Fibroblast of lung (primary cell): ENCODE data around the gene TMCO6. TPM values are rescaled to one million over a fixed set of nuclear protein-coding genes. Genes with fewer than 3 reads are reported as not detected.

Source experiments
- DNase-seq, 2 donors: peaks; one replicate each; pipeline versions ENCODE4 v3.0.0 to v3.0.0-alpha.2; 2010; ENCODE audit warnings: low read depth in 2 of 2
- H2AFZ ChIP-seq: 2 replicates; pipeline ENCODE4 v1.5.1; 2012; ENCODE audit warnings: low read length, control low read depth, inconsistent platforms
- H3K27ac ChIP-seq: 2 replicates; pipeline ENCODE4 v1.5.1; 2011; ENCODE audit warnings: low read length, control low read depth; ENCODE audit not compliant: insufficient read depth
- H3K27me3 ChIP-seq: 2 replicates; pipeline ENCODE4 v1.5.1; 2011; ENCODE audit warnings: mild to moderate bottlenecking, low read length; ENCODE audit not compliant: control insufficient read depth, insufficient read depth
- H3K36me3 ChIP-seq: 2 replicates; pipeline ENCODE4 v1.5.1; 2011; ENCODE audit warnings: low read length; ENCODE audit not compliant: control insufficient read depth, insufficient read depth
- H3K4me1 ChIP-seq: 2 replicates; pipeline ENCODE4 v1.5.1; 2011; ENCODE audit warnings: low read length; ENCODE audit not compliant: control insufficient read depth, insufficient read depth; ENCODE audit errors: extremely low read depth
- H3K4me2 ChIP-seq: 2 replicates; pipeline ENCODE4 v1.5.1; 2011; ENCODE audit warnings: low read length, control low read depth; ENCODE audit not compliant: insufficient read depth; ENCODE audit errors: extremely low read depth
- H3K4me3 ChIP-seq, 4 experiments: fragments of 200-600 bp in 1 of 4; sonication (generic) in 1 of 4; replicated peaks in 1 of 4; 2 replicates each; pipeline ENCODE4 v1.5.1; 2011 to 2016; ENCODE audit warnings: low read length in 4 of 4, low read depth in 3 of 4, mild to moderate bottlenecking in 3 of 4, control low read depth in 2 of 4, inconsistent platforms in 1 of 4, mixed read lengths in 1 of 4; ENCODE audit not compliant: insufficient read depth in 1 of 4; ENCODE audit errors: control extremely low read depth in 1 of 4
- H3K79me2 ChIP-seq: 2 replicates; pipeline ENCODE4 v1.5.1; 2012; ENCODE audit warnings: mild to moderate bottlenecking, low read length, inconsistent platforms; ENCODE audit not compliant: control insufficient read depth, insufficient read depth
- H3K9ac ChIP-seq: 2 replicates; pipeline ENCODE4 v1.5.1; 2011; ENCODE audit warnings: mild to moderate bottlenecking, low read length, control low read depth; ENCODE audit not compliant: insufficient read depth
- H3K9me3 ChIP-seq: 2 replicates; pipeline ENCODE4 v1.5.1; 2012; ENCODE audit warnings: low read depth, low read length; ENCODE audit not compliant: control insufficient read depth, insufficient read depth
- H4K20me1 ChIP-seq: 2 replicates; pipeline ENCODE4 v1.5.1; 2011; ENCODE audit warnings: low read length; ENCODE audit not compliant: control insufficient read depth, insufficient read depth; ENCODE audit errors: extremely low read depth
- CTCF ChIP-seq, 2 donors: IDR thresholded peaks in 1 of 2; conservative IDR thresholded peaks in 1 of 2; 1 replicate in 1 of 2; 2 replicates in 1 of 2; pipeline ENCODE4 v1.5.1; 2011 to 2012; ENCODE audit warnings: low read length in 2 of 2, control low read depth in 1 of 2, inconsistent platforms in 1 of 2, low read depth in 1 of 2, mild to moderate bottlenecking in 1 of 2
- EZH2 ChIP-seq: IDR thresholded peaks from 2 replicates; pipeline ENCODE4 v1.5.1; 2012; ENCODE audit warnings: low read length, control low read depth, mild to moderate bottlenecking; ENCODE audit errors: missing control alignments
- polyA plus RNA-seq, 2 donors: library from polyadenylated mRNA; depleted of rRNA in 1 of 2; stranded (reverse) in 1 of 2; unstranded in 1 of 2; fragments of >200 nt; gene quantifications; 2 replicates each; pipeline ENCODE4 v1.2.1, GENCODE V29; 2011 to 2012; ENCODE audit warnings: missing spikeins in 1 of 2
- total RNA-seq: library from RNA; depleted of rRNA; stranded (reverse); fragments of >200 nt; gene quantifications from 2 replicates; pipeline ENCODE4 v1.2.1, GENCODE V29; 2014

TMCO6 gene
- total and polyA plus RNA-seq, 2 donors (not counting 1 experiment from before 2014, with no cell fraction given), result 7.6 to 18.0 TPM

GRCh38 chr5:140633501-140633900 lies 5.8 kb upstream of the TMCO6 start:
- TF ChIP-seq CTCF (conservative IDR thresholded peaks at IDR 0.05 in 1 of 2, IDR thresholded peaks at IDR 0.05 in 1 of 2; ENCODE audit: low read depth in 1 of 2, low read length in 2 of 2), result no peak
- no peak for TF ChIP-seq EZH2
- H3K4me1 ChIP-seq, result peaks cover 2% of the 10 kb centered on the region
- H2AFZ ChIP-seq, result peak overlapping the region; percentile 98
- no peaks in the 10 kb centered on the region for H3K79me2 ChIP-seq
- no peak overlapping the region for H3K9ac ChIP-seq
- H3K27me3 ChIP-seq, result no peaks in the 10 kb centered on the region
- no peaks in the 10 kb centered on the region for H3K36me3 ChIP-seq
- peak overlapping the region; percentile 98 for H3K4me2 ChIP-seq
- no peak overlapping the region for H3K27ac ChIP-seq
- no peaks in the 10 kb centered on the region for H3K9me3 ChIP-seq
- H3K4me3 ChIP-seq, result no peak overlapping the region
- no peak for DNase-seq
- no peaks in the 10 kb centered on the region for H4K20me1 ChIP-seq

- no peaks in the 10 kb centered on the region for H4K20me1 ChIP-seq
- no peak overlapping the region for H3K4me2 ChIP-seq
- H3K27me3 ChIP-seq, result no peaks in the 10 kb centered on the region
- H3K9ac ChIP-seq, result no peak overlapping the region
- peaks cover 2% of the 10 kb centered on the region for H3K4me1 ChIP-seq
- H3K9me3 ChIP-seq, result no peaks in the 10 kb centered on the region
- no peak overlapping the region for H2AFZ ChIP-seq
- no peak overlapping the region for H3K4me3 ChIP-seq
- H3K79me2 ChIP-seq, result no peaks in the 10 kb centered on the region
- TF ChIP-seq CTCF (conservative IDR thresholded peaks at IDR 0.05 in 1 of 2, IDR thresholded peaks at IDR 0.05 in 1 of 2; ENCODE audit: low read depth in 1 of 2, low read length in 2 of 2) (no peak), EZH2 (no peak)
- H3K36me3 ChIP-seq, result no peaks in the 10 kb centered on the region
- no peak overlapping the region for H3K27ac ChIP-seq
- DNase-seq, result no peak
Measured at GRCh38 chr5:140634103-140634502, 5.1 kb upstream of the TMCO6 start.

GRCh38 chr5:140635291-140636257 lies 3.7 kb upstream of the TMCO6 start:
- no peak overlapping the region for H3K4me2 ChIP-seq
- H4K20me1 ChIP-seq, result no peaks in the 10 kb centered on the region
- H3K36me3 ChIP-seq, result no peaks in the 10 kb centered on the region
- no peak for DNase-seq
- H3K9ac ChIP-seq, result no peak overlapping the region
- TF ChIP-seq CTCF (conservative IDR thresholded peaks at IDR 0.05 in 1 of 2, IDR thresholded peaks at IDR 0.05 in 1 of 2; ENCODE audit: low read depth in 1 of 2, low read length in 2 of 2), result no peak
- TF ChIP-seq EZH2, result no peak
- peaks cover 2% of the 10 kb centered on the region for H3K4me1 ChIP-seq
- H3K4me3 ChIP-seq, result no peak overlapping the region
- no peak overlapping the region for H2AFZ ChIP-seq
- peaks cover 5% of the 10 kb centered on the region for H3K79me2 ChIP-seq
- no peak overlapping the region for H3K27ac ChIP-seq
- H3K9me3 ChIP-seq, result no peaks in the 10 kb centered on the region
- no peaks in the 10 kb centered on the region for H3K27me3 ChIP-seq
